Middle frontal gyrus (tissue), 1 donor: ENCODE measurements around the gene PRSS36.

Experiments used
- DNase-seq: peaks from one replicate; pipeline ENCODE4 v3.0.0-alpha.2; 2015; ENCODE audit warnings: low spot score; ENCODE audit errors: extremely low spot score

The PRSS36 gene

DNA sequence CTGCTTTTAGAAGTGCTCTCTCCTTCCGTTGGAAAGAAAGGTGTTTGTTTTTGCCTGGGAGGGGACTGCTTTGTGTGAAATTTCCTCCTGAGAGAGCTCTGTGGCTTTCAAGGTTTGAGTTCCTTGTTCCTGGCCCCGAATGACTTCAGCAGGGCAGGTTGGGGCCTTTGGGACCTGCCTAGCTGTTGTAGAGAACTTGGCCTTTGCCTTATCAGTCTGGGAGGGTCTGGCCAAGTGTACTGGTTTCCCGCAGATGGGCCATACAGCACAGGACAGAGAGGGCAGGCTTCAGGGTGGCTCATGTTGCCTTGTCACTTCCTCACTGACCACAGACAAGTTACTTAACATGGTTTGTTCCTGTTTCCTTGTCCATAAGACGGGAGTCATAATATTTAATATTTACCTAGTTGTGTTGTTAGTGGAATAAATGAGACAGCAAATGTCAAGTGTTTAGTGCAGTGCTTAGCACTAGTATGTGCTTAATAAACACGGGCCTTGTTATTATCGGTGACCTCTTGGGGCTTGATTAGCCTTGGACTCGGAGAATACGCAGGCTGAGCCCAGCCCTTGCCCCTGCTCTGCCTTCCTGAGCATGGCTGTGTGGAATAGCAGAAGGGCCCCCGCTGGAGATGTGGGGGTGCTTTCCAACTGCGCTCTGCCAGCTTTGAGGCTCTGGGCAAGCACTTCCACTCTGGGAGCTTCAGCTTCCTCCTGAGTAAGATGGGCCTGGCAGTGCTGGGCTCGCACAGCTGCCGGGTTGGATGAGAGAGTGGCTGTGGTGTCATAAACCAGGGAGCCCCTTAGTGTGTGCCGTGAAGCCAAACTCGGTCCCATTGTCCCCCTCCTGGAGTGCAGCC is 20.9 kb downstream of the PRSS36 start:
- no peak for DNase-seq

DNA sequence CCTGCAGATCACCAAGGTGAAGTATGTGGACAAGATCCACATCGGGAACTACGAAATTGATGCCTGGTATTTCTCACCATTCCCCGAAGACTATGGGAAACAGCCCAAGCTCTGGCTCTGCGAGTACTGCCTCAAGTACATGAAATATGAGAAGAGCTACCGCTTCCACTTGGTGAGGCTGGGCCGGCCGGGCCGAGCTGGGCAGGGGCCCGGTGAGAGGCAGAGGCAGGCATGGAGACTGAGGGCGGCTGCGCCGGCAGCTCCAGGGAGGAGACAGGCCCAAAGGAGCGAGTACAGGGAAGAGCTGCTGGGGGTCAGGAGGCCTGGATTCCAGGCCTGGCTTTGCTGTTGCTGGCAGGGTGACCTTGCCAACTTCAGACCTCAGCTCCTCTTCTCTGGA is 22.7 kb downstream of the PRSS36 start:
- no peak for DNase-seq

DNA sequence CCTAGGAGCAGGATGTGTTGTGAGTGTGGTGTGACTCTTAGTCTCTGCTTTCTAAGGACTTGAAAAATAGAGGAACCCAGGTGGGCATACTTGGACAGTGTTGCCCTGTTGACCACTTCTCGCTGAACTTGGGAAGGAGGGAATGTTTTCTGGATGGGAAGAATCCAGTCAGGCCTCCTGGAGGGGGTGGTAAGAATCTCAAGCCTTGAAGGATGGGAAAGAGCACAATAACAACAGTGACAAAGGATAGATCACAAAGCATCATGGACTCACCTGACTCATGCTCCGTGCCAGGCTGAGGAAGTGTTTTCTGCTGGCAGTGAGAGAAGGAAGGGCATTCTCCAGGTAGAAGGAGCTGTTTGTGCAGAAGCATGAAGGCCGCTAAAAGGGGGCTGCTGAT is 24.0 kb downstream of the PRSS36 start:
- DNase-seq, result no peak

DNA sequence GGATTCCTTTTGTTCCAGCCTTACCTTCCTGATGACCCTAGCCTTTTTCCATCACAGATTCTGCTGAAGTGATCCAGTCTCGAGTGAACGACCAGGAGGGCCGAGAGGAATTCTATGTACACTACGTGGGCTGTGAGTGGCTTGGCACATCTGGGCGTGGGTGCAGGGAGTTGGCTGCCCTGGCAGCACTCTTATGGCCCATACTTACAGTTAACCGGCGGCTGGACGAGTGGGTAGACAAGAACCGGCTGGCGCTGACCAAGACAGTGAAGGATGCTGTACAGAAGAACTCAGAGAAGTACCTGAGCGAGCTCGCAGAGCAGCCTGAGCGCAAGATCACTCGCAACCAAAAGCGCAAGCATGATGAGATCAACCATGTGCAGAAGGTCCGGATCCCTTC is 29.7 kb downstream of the PRSS36 start:
- no peak for DNase-seq

DNA sequence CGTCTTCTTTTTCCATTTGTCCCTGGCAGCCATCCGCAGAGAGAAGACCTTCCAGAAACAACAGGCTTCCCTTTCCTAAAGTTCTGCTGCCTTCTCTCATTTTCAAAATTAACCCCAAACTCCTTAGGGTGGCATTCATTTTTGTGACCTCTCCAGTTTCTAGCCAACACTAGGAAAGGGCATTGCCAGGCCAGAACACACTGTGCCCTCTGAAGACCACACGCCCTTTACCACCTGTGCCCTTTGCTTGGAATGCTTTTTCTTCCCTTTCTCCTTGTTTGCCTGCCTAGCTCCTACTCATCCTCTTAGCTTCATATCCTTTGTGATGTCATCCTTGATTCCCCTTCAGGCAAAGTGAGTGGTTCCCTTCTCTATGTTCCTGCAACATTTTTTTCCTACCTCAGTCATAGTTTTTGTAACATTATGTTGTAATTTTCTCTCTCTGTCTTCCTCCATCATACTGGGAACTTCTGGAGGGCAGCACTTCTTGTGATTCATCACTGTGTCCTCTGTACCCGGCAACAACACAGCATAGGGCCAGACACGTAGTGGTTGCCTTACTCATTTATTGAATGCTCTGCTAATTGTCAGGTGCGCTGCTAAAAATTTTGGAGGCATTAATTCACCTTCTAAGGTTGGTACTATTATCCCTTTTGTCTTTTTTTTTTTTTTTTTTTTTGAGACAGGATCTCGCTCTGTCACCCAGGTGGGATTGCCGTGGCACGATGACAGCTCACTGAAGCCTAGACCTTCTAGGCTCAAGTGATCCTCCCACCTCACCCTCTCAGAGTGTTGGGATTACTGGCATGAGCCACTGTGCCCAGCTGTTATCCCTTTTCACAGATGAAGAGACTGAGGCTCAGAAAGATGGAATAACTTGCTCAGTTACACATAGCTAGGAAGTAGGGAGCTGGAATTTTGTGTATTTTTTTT is 31.4 kb downstream of the PRSS36 start:
- DNase-seq, result no peak

DNA sequence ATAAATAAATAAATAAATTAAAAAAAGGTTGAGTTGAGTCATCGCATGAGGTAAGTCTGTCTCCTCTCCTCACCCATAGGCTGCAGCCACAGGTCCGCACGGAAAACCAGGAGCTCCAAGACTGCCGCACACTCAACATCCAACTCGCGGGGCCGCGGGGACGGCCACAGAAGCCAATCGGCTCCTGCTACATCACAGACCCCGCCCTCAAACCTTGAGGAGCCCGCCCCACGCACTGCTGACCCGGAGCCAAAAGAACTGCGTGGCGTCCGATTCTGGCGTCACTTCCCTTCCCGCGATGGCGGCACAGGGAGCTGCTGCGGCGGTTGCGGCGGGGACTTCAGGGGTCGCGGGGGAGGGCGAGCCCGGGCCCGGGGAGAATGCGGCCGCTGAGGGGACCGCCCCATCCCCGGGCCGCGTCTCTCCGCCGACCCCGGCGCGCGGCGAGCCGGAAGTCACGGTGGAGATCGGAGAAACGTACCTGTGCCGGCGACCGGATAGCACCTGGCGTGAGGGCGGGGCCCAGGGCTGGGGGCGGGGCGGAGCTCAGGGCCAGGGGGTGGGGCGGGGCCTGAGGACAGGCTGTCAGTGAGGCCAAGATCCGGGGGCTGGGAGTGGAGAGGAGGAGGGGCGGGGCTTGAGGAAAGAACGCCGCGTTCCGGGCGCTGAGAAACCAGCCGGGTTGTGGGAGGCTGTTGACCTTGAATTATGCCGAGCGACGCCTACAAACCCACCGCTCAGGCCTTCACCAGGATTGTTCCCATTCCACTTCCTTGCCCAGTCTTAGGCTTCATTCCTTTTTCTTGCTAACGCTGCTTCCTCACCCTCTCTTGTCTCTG is 32.3 kb downstream of the PRSS36 start, which contains the start of gene KAT8:
TSS of gene KAT8 (plus strand) at position 281 of the 839 bp plus-strand sequence. CDS start at position 299, 18 bp downstream.
- peak; percentile 97 for DNase-seq

DNA sequence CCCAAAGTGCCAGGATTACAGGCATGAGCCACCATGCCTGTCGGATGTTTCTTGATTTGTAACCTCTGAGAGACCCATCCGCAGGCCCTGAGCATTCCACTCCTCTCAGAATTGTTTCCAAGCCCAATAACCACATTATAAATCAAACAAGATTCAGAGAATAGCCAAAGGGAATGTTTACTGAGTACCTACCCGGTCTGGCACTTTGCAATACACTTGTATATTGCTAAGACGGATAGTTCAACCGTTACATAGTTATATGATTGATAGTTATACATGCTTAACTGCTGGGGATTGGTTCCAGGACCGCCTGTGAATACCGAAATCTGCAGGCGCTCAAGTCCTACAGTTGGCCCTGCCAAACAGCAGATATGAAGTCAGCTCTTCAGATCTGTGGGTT is 35.4 kb downstream of the PRSS36 start:
- no peak for DNase-seq

DNA sequence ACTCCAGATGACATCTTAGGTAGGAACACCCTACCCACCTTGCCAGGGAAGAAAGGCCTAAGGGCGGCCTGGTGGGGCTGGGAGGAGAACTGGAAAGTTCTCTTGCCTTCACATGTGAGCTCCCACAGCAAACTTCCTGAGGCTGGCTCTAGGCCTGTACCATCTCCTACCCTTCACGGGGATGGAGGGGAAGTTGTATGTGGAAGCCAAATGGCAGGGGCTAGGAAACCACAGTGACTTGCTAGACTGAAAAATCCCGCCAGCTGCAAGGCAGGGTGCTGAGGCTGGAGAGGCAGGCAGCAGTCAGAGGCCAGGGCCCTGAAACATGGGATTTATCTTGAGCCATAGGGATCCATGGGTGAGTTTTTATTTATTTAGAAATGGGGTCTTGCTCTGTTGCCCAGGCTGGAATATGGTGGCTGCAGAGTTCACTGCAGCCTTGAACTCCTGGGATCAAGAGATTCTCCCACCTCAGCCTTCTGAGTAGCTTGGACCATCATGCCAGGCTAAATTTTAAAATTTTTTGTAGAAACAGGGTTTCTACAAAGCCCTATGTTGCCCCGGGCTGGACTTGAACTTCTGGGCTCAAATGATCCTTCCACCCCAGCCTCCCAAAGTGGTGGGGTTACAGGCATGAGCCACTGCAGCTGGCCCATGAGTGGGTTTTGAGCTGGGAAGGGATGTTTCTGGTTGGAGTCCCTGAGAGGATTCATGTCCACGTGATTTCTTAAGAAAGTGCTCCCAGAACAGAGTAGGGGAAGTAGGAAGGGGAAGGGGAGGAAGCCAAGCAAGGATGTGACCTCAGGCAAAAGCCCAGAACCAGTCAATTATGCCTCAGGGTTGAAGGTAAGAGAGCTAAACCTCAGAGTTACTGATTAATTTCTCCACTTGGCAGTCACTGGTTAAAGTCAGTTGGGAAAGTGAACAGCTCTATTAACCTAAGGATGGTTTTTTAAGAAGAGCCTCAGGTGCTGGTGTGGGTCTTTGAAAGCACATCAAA is 36.4 kb downstream of the PRSS36 start:
- no peak for DNase-seq

DNA sequence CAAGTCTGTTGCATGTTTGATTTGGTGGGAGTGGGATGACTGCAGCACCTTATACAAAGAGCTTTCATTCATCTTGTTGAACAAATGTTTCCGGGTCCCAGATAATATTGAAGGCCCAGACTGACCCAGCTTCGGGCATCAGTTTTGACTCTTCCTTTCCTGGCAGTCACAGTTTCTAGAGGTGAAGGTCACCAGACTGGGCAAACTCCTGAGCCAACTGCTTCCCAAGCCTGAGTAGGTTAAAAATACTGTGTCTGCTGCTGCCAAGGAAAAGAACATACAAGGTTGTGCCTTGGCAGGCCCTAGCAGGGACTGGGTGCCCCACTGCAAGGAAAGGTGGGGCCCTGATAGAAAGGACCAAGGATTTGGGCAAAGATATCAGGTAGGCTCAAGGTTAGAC is 37.2 kb downstream of the PRSS36 start:
- DNase-seq, result no peak

DNA sequence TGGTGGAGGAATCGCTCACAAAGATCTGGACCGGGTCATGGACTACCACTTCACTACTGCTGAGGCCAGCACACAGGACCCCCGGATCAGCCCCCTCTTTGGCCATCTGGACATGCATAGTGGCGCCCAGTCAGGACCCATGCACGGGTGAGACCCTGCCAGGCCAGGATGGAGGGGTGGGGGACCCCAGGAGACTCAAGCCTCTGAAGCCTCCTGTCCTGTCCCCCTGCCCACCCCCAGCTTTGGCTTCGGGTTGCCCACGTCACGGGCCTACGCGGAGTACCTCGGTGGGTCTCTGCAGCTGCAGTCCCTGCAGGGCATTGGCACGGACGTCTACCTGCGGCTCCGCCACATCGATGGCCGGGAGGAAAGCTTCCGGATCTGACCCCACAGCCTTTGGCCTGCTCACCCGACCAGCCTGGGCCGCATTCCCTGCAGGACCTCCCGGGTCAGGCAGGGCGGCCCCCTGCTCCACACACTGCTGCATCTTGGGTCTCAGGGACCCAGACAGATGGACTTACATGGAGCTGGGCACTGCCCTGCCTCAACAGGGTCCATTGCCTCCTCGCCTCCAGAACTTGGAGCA is 37.9 kb downstream of the PRSS36 start:
- no peak for DNase-seq

DNA sequence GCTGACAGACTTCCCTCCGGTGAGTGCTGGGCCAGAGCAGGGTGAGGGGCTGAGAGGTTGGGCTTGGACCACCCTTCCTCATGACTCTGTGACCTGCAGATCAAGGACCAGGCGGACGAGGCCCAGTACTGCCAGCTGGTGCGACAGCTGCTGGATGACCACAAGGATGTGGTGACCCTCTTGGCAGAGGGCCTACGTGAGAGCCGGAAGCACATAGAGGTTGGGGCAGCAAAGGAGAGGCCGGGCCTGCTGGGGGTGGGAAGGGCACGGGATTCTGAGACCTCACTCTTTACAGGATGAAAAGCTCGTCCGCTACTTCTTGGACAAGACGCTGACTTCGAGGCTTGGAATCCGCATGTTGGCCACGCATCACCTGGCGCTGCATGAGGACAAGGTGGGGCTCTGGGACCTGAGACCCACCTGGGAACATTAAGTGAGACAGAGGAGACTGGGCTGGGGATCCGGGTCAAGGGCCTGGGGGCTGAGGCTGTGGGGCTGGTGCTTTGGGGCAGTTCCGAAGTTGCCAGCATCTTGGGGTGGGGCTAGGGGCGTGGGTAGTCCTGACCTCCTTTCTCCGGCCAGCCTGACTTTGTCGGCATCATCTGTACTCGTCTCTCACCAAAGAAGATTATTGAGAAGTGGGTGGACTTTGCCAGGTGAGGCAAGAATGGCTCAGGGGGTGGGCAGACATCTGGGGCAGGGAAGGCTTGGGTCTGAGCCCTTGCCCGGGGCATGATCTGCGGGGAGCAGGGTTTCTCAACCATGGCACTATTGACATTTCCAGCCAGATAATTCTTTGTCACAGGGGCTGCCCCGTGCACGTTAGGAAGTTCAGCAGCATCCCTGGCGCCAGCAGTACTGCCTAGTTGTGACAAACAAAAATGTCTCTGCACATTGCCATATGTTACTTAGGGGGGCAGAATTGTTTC is 39.5 kb downstream of the PRSS36 start:
- no peak for DNase-seq

DNA sequence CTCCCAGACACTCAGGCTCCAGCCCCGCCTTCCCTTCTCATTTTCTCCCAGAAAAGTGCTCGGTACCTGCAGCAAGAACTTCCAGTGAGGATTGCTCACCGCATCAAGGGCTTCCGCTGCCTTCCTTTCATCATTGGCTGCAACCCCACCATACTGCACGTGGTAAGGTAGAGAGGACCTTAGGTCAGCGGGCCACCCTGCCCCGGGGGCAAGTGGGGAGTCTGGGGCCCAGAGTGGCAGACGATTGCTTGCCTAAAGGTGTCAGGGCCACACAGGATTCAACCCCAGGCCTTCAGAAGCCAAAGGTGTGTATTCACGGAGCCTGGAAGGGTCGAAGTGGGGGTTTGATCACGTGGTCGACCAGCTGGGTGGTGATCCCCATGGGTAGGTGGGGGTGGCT is 40.2 kb downstream of the PRSS36 start:
- no peak for DNase-seq

DNA sequence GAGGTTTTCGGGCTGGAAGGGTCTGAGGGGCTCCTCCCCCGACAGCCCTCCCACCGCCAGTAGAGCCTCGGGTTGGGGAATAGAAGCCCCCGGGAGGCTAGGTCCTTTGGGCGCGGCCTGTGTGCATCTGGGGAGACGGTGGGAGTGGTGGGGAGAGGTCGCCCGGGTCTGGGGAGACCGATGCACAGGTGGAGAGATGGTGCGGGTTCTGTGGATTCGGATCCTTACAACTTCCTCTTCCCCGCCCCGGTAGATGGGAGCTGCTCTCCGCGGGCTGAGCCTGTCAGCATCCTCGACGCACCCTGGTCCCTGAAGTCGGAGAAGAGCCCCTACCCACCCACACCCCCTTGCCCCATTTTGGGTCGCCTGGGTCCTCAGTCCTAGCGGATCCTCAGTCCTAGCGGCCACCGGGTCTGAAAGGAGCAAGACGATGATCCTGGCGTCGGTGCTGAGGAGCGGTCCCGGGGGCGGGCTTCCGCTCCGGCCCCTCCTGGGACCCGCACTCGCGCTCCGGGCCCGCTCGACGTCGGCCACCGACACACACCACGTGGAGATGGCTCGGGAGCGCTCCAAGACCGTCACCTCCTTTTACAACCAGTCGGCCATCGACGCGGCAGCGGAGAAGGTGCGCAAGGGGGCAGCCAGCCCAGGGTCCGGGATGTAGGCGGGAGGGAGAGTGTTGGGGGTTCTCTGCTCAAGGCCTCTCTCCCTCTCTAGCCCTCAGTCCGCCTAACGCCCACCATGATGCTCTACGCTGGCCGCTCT is 40.9 kb downstream of the PRSS36 start:
- DNase-seq, result no peak

DNA sequence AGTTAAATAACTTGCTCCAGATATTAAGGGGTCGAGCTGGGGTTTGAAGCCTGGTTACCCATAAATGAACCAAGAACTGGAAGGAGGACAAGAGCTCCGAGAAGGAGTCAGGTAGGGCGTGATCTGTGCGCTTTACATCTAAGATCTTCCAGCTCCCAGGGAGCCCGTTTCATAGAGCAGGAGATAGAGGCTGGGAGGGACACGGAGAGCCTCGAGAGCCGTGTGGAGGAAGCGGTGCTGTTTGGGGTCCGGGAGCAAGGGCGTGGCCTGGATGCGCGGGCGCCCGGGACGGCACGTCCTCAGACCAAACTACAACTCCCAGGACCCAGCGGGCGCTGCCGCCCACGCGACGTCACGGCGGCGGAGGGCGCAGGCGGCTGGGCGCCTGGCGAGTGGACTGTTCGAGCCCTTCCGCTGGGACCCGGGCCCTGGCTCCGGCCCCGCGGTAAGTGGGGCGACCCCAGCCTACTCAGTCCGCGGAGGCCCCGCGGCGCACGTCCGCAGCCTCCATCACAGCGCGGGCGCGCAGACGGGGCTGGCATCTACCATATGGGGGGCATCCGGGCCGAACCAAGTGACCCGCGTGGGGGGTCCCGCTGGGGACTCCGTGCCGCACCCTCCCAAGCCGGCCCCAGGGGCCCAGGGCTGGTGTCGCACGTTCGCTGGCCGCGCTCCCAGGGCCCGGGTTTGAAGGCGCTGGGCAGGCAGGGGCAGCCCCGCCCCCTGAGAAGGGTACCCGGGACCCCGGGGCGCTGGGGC is 41.7 kb downstream of the PRSS36 start, which contains the start of gene BCKDK:
TSS of gene BCKDK (plus strand) at position 352 of the 759 bp plus-strand sequence. CDS start 838 bp downstream, outside the sequence.
- peak; percentile 80 for DNase-seq

DNA sequence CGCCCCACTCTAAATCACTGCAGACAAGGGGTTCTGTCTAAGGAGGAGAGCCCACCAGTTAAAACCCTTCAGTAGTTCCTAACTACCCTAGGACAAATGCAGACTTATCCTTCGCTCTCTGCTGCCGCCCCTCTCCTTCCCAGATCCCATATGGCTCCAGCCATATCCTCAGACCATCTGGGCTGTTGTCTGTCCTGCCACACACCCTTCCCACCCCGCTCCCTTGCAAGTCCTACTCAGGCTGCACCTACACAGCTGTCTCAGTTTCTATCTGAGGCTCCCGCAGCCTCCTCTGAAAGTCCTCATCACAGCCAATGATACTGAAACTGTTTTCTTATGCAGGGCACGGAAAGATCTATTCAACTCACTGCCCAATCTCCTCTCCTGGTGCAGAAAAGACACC is 42.4 kb downstream of the PRSS36 start:
- DNase-seq, result no peak

DNA sequence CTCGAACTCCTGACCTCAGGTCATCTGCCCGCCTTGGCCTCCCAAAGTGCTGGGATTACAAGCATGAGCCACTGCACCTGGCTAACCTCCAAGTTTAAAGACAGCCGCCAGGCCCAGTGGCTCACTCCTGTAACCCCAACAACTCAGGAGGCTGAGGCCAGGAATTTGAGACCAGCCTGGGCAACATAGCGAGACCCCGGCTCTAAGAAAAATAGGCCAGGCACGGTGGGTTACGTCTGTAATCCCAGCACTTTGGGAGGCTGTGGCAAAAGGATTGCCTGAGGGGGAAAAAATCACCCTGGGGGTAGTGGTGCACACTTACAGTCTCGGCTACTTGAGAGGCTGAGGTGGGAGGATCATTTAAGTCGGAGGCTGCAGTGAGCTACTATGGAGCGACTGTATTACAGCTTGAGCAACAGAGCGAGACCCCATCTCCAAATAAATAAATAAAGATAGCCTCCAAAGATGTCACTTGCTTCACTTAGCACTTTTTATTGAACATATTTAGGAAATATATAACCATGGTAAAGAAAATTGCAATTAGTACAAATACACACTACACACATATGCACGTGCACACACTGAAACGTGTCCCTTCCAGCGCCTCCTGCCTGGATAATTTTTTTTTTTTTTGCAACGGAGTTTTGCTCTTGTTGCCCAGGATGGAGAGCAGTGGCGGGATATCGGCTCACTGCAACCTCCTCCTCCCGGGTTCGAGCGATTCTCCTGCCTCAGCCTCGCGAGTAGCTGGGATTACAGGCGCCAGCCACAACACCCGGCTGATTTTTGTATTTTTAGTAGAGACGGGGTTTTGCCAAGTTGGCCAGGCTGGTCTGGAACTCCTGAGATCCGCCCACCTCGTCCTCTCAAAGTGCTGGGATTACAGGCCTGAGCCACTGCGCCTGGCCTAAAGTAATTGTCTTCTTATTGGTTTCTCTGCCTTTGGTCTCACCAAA is 43.1 kb downstream of the PRSS36 start:
- DNase-seq, result no peak
